NK-92 treated with Interleukin-12 subunit alpha and Interleukin-12 subunit beta, amount 100 ng/mL, for 24 hours (cell line): ENCODE results near the gene PSTPIP1.

Experiments used
- DNase-seq: peaks from one replicate; lab custom pipeline; 2025; lab: John Stamatoyannopoulos, UW

The PSTPIP1 gene

GRCh38 chr15:77030048-77030927, 35.4 kb downstream of the PSTPIP1 start:
- DNase-seq, result no peak

- no peak for DNase-seq
These were observed 36.0 kb downstream of the PSTPIP1 start for GRCh38 chr15:77030928-77031375.

GRCh38 chr15:77031376-77032050, 36.6 kb downstream of the PSTPIP1 start:
- DNase-seq, result no peak

GRCh38 chr15:77032052-77032646, 37.2 kb downstream of the PSTPIP1 start:
- DNase-seq, result no peak

- no peak for DNase-seq
These were observed 37.9 kb downstream of the PSTPIP1 start for GRCh38 chr15:77032647-77033416.

GRCh38 chr15:77033417-77033728, 38.4 kb downstream of the PSTPIP1 start:
- DNase-seq, result no peak

- DNase-seq, result no peak
These were observed 39.1 kb downstream of the PSTPIP1 start for GRCh38 chr15:77033729-77034671.

GRCh38 chr15:77034695-77035489, 40.0 kb downstream of the PSTPIP1 start:
- no peak for DNase-seq

- DNase-seq, result no peak
These were observed 40.7 kb downstream of the PSTPIP1 start for GRCh38 chr15:77035584-77035983.

GRCh38 chr15:77035999-77036471, 41.1 kb downstream of the PSTPIP1 start:
- DNase-seq, result no peak

- DNase-seq, result no peak
These were observed 41.8 kb downstream of the PSTPIP1 start for GRCh38 chr15:77036537-77037387.

GRCh38 chr15:77037388-77038209, 42.7 kb downstream of the PSTPIP1 start:
- no peak for DNase-seq

GRCh38 chr15:77038312-77039216, 43.6 kb downstream of the PSTPIP1 start:
- no peak for DNase-seq

GRCh38 chr15:77039217-77039533, 44.2 kb downstream of the PSTPIP1 start:
- DNase-seq, result no peak

GRCh38 chr15:77039848-77040247, 44.9 kb downstream of the PSTPIP1 start:
- no peak for DNase-seq

- no peak for DNase-seq
These were observed 45.7 kb downstream of the PSTPIP1 start for GRCh38 chr15:77040673-77041072.

GRCh38 chr15:77042245-77042919, 47.5 kb downstream of the PSTPIP1 start:
- no peak for DNase-seq
